HCT116 (cell line): ENCODE results near the gene MIA3.

ENCODE experiments used
- CTCF ChIP-seq, 3 experiments: fragments of 200-600 bp in 1 of 3; sonication (generic) in 1 of 3; IDR thresholded peaks in 2 of 3; conservative IDR thresholded peaks in 1 of 3; 2 replicates each; pipeline ENCODE4 v1.5.1; 2012 to 2017; ENCODE audit warnings: low read depth in 2 of 3, low read length in 2 of 3, antibody characterized with exemption in 1 of 3, borderline replicate concordance in 1 of 3, control low read depth in 1 of 3, mild to moderate bottlenecking in 1 of 3, mixed read lengths in 1 of 3, mixed run types in 1 of 3, moderate library complexity in 1 of 3; ENCODE audit not compliant: insufficient read depth in 1 of 3
- EZH2 ChIP-seq: fragments of 200-600 bp; sonication (generic); IDR thresholded peaks from 2 replicates; pipeline ENCODE4 v1.6.1; 2017; ENCODE audit warnings: antibody characterized with exemption, mixed run types
- JUND ChIP-seq: IDR thresholded peaks from 2 replicates; pipeline ENCODE4 v1.6.1; 2012
- POLR2A ChIP-seq: IDR thresholded peaks from 2 replicates; pipeline ENCODE4 v1.7.0; 2011; ENCODE audit warnings: borderline replicate concordance; ENCODE audit not compliant: insufficient read depth, insufficient read length; ENCODE audit errors: extremely low read depth
- POLR2AphosphoS5 ChIP-seq: IDR thresholded peaks from 2 replicates; pipeline ENCODE4 v1.6.1; 2011; ENCODE audit warnings: mild to moderate bottlenecking, low read depth, low read length, moderate library complexity
- YY1 ChIP-seq: IDR thresholded peaks from 2 replicates; pipeline ENCODE4 v1.6.1; 2011; ENCODE audit warnings: low read length, low read depth, moderate library complexity, mild to moderate bottlenecking; ENCODE audit not compliant: insufficient replicate concordance; ENCODE audit errors: extremely low read depth
- ZNF274 ChIP-seq: fragments of 200-500 bp; sonication (Bioruptor generic); IDR thresholded peaks from 2 replicates; pipeline ENCODE4 v1.6.1; 2014; ENCODE audit warnings: mild to moderate bottlenecking, low read depth, low read length, inconsistent platforms
- TF ChIP-seq, protein P1 (sequence below): IDR thresholded peaks from 2 replicates; pipeline ENCODE4 v1.6.1; 2012

DNA sequence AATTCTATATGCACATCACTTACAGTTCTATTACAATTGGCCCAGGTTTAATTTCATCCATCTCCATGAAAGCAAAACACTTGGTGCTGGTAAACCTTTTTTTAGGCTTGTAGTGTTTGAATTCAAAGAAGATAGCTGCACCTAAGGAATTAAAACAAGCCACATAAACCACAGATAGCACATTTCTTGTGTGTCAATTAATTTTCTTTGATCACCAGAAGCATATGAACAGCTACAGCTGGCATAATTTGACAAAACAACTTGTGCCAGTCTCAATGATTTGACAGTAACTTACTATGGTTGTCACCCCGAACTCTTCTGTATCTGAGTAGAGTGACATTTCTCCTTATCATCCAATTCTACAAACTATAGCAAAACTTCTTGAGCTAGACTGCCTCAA, 52.2 kb downstream of the MIA3 start:
- TF ChIP-seq ZNF274 (no peak), JUND (no peak), CTCF (IDR thresholded peaks at IDR 0.05 in 2 of 3, conservative IDR thresholded peaks at IDR 0.05 in 1 of 3; ENCODE audit: borderline replicate concordance in 1 of 3, insufficient read depth in 1 of 3, low read depth in 2 of 3, low read length in 2 of 3) (no peak), POLR2A (no peak), YY1 (no peak), EZH2 (no peak), POLR2AphosphoS5 (no peak)
- TF ChIP-seq, protein P1, sequence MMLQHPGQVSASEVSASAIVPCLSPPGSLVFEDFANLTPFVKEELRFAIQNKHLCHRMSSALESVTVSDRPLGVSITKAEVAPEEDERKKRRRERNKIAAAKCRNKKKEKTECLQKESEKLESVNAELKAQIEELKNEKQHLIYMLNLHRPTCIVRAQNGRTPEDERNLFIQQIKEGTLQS, result no peak
